HepG2 (cell line): ENCODE measurements around the gene ALDH4A1. TPM values are rescaled to one million over a fixed set of nuclear protein-coding genes. Genes with fewer than 3 reads are reported as not detected.

Experiments used
- ATF1 ChIP-seq: IDR thresholded peaks from 2 replicates; pipeline ENCODE4 v1.6.1; 2016; ENCODE audit warnings: mild to moderate bottlenecking, control low read depth
- GABPB1 ChIP-seq: IDR thresholded peaks from 2 replicates; pipeline ENCODE4 v1.6.1; 2016; ENCODE audit warnings: mild to moderate bottlenecking, missing genetic modification reagents, moderate library complexity, missing compliant biosample characterization
- HNF4A ChIP-seq: sonication (generic); formaldehyde crosslinking; IDR thresholded peaks from 2 replicates; pipeline ENCODE4 v1.4.0; 2020; ENCODE audit warnings: missing genetic modification reagents
- KAT7 ChIP-seq: IDR thresholded peaks from 2 replicates; pipeline ENCODE4 v1.6.1; 2018; ENCODE audit warnings: borderline replicate concordance, missing compliant biosample characterization
- KDM3A ChIP-seq: IDR thresholded peaks from 2 replicates; pipeline ENCODE4 v1.6.1; 2018; ENCODE audit warnings: low read depth, missing compliant biosample characterization
- KMT2A ChIP-seq: sonication (generic); formaldehyde crosslinking; IDR thresholded peaks from 2 replicates; pipeline ENCODE4 v1.4.0; 2020; ENCODE audit warnings: missing genetic modification reagents
- MAZ ChIP-seq, 2 experiments: sonication (generic) in 1 of 2; formaldehyde crosslinking in 1 of 2; IDR thresholded peaks; 2 replicates each; pipeline versions ENCODE4 v1.5.0 to v1.6.1; 2012 to 2020; ENCODE audit warnings: low read depth in 2 of 2, mild to moderate bottlenecking in 2 of 2, borderline replicate concordance in 1 of 2, improper control_type of control experiment in 1 of 2, low read length in 1 of 2, missing genetic modification reagents in 1 of 2, moderate library complexity in 1 of 2
- MED1 ChIP-seq: sonication (generic); formaldehyde crosslinking; IDR thresholded peaks from 2 replicates; pipeline ENCODE4 v1.4.0; 2020; ENCODE audit warnings: missing genetic modification reagents
- NFAT5 ChIP-seq: sonication (generic); formaldehyde crosslinking; IDR thresholded peaks from 2 replicates; pipeline ENCODE4 v1.4.0; 2020; ENCODE audit warnings: missing genetic modification reagents
- PRDM15 ChIP-seq: sonication (generic); formaldehyde crosslinking; IDR thresholded peaks from 2 replicates; pipeline ENCODE4 v1.4.0; 2020; ENCODE audit warnings: missing genetic modification reagents
- SMAD1 ChIP-seq: sonication (generic); formaldehyde crosslinking; IDR thresholded peaks from 2 replicates; pipeline ENCODE4 v1.4.0; 2020; ENCODE audit warnings: missing genetic modification reagents, low read depth, mild to moderate bottlenecking, borderline replicate concordance
- ZBTB33 ChIP-seq: sonication (generic); formaldehyde crosslinking; IDR thresholded peaks from 2 replicates; pipeline ENCODE4 v1.4.0; 2020; ENCODE audit warnings: missing genetic modification reagents
- ZBTB7B ChIP-seq: sonication (generic); formaldehyde crosslinking; IDR thresholded peaks from 2 replicates; pipeline ENCODE4 v1.4.0; 2020; ENCODE audit warnings: missing genetic modification reagents
- ZNF280B ChIP-seq: sonication (generic); formaldehyde crosslinking; IDR thresholded peaks from 2 replicates; pipeline ENCODE4 v1.5.0; 2020; ENCODE audit warnings: missing genetic modification reagents, mild to moderate bottlenecking, borderline replicate concordance
- ZNF282 ChIP-seq: fragments of 450-650 bp; IDR thresholded peaks from 2 replicates; pipeline ENCODE4 v1.6.1; 2018; ENCODE audit not compliant: partially characterized antibody
- polyA plus RNA-seq, 8 experiments: library from polyadenylated mRNA; depleted of rRNA in 3 of 8; stranded (reverse) in 7 of 8; unstranded in 1 of 8; fragments of >200 nt; fragmentation: Illumina TruSeq in 4 of 8; extraction: Trizol in 4 of 8; gene quantifications; 2 replicates each; pipeline versions ENCODE4 v1.2.1 to v1.2.3, GENCODE V29; 2011 to 2016; ENCODE audit warnings: low read depth in 4 of 8, missing spikeins in 1 of 8, mixed read lengths in 1 of 8; ENCODE audit not compliant: insufficient read depth in 1 of 8
- total RNA-seq, 5 experiments: library from RNA; depleted of rRNA; stranded (reverse); fragments of >200 nt; fragmentation: Illumina TruSeq; extraction: Trizol; gene quantifications; 2 replicates each; pipeline ENCODE4 v1.2.3, GENCODE V29; 2016; ENCODE audit warnings: low read depth in 1 of 5

ALDH4A1 gene
- total and polyA plus RNA-seq, 2 of the 13 experiments (the other 11 are each of a cell fraction or from before 2014, with no cell fraction given), result 76.4 to 240 TPM

GRCh38 chr1:18913065-18913835 is 10.9 kb upstream of the ALDH4A1 start (continued):
- TF ChIP-seq NFAT5 (CRISPR knock-in tag), result 0 out of 2 replicates have a peak, but pooled peaks have one; percentile 46
- peak; percentile 77; the same call in 1 of the 2 replicates for TF ChIP-seq ZNF280B
- peak; percentile 60; the same call in 1 of the 2 replicates for TF ChIP-seq MAZ (IDR thresholded peaks at IDR 0.05; ENCODE audit: borderline replicate concordance, low read depth, low read length)
- TF ChIP-seq MAZ (CRISPR knock-in tag; IDR thresholded peaks at IDR 0.05; ENCODE audit: low read depth), result peak; percentile 57; the same call in 1 of the 2 replicates
- TF ChIP-seq GABPB1 (CRISPR knock-in tag), result peak; percentile 41; the same call in 1 of the 2 replicates
- TF ChIP-seq ZNF282, result no peak
- peak; percentile 74; the same call in 1 of the 2 replicates for TF ChIP-seq ZBTB33
- 0 out of 2 replicates have a peak, but pooled peaks have one; percentile 14 for TF ChIP-seq ATF1
- TF ChIP-seq PRDM15 (CRISPR knock-in tag), result 0 out of 2 replicates have a peak, but pooled peaks have one; percentile 23
- TF ChIP-seq KMT2A, result no peak
- peak; percentile 49 for TF ChIP-seq MED1 (CRISPR knock-in tag)
- TF ChIP-seq SMAD1 (CRISPR knock-in tag), result no peak
- no peak for TF ChIP-seq KAT7 (CRISPR knock-in tag)
- TF ChIP-seq ZBTB7B (CRISPR knock-in tag), result peak; percentile 49; the same call in 1 of the 2 replicates
- TF ChIP-seq HNF4A, result peak; percentile 22; the same call in 1 of the 2 replicates
- peak; percentile 88; the same call in 1 of the 2 replicates for TF ChIP-seq KDM3A
